GM19035 (cell line): ENCODE results near the gene SLC25A34.

ENCODE experiments used
- ATAC-seq: cut with Tn5 transposase; IDR thresholded peaks from one replicate; pipeline ENCODE4 v1.9.1; 2021; ENCODE audit not compliant: unreplicated experiment

Gene SLC25A34

GRCh38 chr1:15732686-15733081 is 3.4 kb upstream of the SLC25A34 start:
- ATAC-seq: no peak

GRCh38 chr1:15733218-15733725 is 2.8 kb upstream of the SLC25A34 start:
- ATAC-seq: no peak

DNA sequence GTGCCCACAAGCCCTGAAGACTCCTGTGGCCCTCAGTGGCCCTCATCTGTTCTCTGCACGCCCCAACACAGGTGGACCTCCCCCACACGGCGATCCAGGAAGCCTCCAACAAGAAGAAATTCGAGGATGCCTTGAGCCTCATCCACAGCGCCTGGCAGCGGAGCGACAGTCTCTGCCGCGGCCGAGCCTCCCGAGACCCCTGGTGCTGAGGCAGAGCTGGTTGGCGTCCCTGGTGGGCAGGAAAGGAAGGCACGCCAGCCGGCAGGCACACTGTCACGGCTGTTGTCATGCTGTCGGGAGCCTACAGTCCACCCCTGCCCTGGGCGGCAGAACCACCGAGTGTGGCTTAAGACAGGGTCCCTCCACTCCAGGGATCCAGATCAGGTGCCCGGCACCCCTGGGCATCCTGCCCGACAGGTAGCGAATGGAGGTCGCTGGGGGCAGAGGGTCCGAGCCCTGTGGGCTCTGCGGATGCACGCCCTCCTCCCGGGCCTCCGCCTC is 2.3 kb upstream of the SLC25A34 start:
- no peak for ATAC-seq

GRCh38 chr1:15734296-15734695 is 1.8 kb upstream of the SLC25A34 start:
- no peak for ATAC-seq

DNA sequence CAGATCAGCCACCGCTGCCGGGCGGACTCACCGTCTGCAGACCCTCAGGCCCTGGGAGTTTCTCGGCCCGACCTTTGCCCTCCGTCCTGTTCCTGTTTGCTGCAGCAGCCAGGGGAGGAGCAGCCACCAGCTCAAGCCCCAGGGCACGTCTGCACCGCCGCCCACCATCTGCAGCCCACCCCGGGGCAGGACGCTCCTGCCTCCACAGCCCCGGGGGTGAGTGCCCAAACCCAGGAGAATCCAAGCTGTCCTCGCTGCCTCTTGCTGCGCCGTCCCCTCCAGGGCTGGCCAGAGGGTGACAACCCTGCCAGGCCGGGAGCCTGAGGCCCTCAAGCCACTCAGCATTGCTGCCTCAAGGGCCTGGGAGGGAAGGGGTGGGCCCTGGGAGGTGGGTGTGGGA is 1.2 kb upstream of the SLC25A34 start:
- no peak for ATAC-seq

- no peak for ATAC-seq
Observed at GRCh38 chr1:15735304-15736037, 587 bp upstream of the SLC25A34 start.

GRCh38 chr1:15736892-15737261 is 819 bp downstream of the SLC25A34 start:
- ATAC-seq: no peak

- ATAC-seq: no peak
Observed at GRCh38 chr1:15737324-15738319, 1.6 kb downstream of the SLC25A34 start.

GRCh38 chr1:15738416-15739113 is 2.5 kb downstream of the SLC25A34 start:
- no peak for ATAC-seq

- ATAC-seq: no peak
Observed at GRCh38 chr1:15739259-15739658, 3.2 kb downstream of the SLC25A34 start.

DNA sequence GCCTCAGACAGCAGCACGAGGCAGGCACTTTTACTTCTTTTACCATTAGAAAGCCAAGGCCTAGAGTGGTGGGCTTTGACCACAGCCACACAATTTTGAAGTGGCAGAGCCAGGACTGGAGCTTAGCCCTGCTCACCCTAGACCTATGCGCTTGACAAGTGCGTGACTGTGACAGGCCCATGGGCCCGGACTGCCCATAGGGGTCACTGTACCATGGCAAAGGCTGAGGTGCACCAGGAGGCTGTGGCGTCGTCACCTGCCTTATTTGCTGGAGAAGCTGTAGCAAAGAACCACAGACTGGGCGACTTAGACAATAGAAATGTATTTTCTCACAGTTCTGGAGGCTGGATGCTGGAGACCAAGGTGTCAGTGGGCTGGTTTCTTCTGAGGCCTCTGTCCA is 3.7 kb downstream of the SLC25A34 start:
- ATAC-seq: no peak

- ATAC-seq: peak; percentile 68
Observed at GRCh38 chr1:15740924-15741850, 5.1 kb downstream of the SLC25A34 start.

GRCh38 chr1:15742339-15742801 is 6.3 kb downstream of the SLC25A34 start, which contains the start of gene TMEM82:
TSS of gene TMEM82 (plus strand) at chr1:15742499. CDS start at chr1:15742560, 61 bp downstream.
- ATAC-seq: no peak

DNA sequence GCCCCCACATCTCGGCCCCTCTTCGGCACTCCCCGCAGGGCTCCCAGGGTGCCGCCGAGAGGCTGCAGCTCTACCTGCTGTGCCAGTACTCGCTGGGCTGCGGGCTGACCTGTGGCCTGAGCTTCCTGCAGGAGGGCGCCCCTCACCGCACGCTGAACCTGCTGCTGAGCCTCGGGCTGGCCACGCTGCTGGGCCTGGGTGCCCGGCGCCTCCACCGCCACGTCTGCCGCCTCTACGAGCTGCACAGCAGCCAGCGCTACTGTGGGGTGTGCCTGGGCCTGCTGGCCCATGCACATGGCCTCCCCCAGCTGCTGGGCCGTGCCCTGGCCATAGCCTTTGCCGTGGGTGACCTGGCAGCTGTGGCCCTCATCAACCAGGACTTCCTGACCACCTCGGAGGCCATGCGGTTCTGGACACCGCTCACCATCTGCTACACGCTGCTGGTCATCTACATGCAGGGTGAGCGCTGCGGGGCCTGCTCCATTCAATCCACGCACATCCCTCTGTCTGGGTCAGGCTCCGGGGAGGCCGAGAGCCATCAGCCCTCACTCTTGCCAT is 8.1 kb downstream of the SLC25A34 start:
- ATAC-seq: no peak

- ATAC-seq: no peak
Observed at GRCh38 chr1:15747378-15747777, 11.3 kb downstream of the SLC25A34 start.

GRCh38 chr1:15748264-15748663 is 12.2 kb downstream of the SLC25A34 start:
- no peak for ATAC-seq

GRCh38 chr1:15748690-15749398 is 12.8 kb downstream of the SLC25A34 start:
- ATAC-seq: no peak

- no peak for ATAC-seq
Observed at GRCh38 chr1:15749399-15750291, 13.6 kb downstream of the SLC25A34 start.
